K562 (cell line): ENCODE data around the gene BTD. TPM values are rescaled to one million over a fixed set of nuclear protein-coding genes. Genes with fewer than 3 reads are reported as not detected.

Source experiments
- ADNP ChIP-seq: fragments of 200-800 bp; sonication (Bioruptor generic); IDR thresholded peaks from 2 replicates; pipeline ENCODE4 v1.6.1; 2016; ENCODE audit warnings: missing genetic modification characterization, missing compliant biosample characterization
- BHLHE40 ChIP-seq: IDR thresholded peaks from 2 replicates; pipeline ENCODE4 v1.6.1; 2011; ENCODE audit warnings: low read length, improper control_type of control experiment
- COPS2 ChIP-seq: fragments of 450-650 bp; conservative IDR thresholded peaks from 2 replicates; pipeline ENCODE4 v1.6.1; 2016; ENCODE audit warnings: mild to moderate bottlenecking, moderate library complexity
- ETS2 ChIP-seq: IDR thresholded peaks from 2 replicates; pipeline ENCODE4 v1.6.1; 2016; ENCODE audit warnings: borderline replicate concordance, missing genetic modification characterization, mild to moderate bottlenecking, moderate library complexity, missing compliant biosample characterization; ENCODE audit not compliant: poor library complexity, severe bottlenecking
- NFRKB ChIP-seq: fragments of 450-650 bp; IDR thresholded peaks from 2 replicates; pipeline ENCODE4 v1.6.1; 2016; ENCODE audit warnings: low read depth
- POLR3G ChIP-seq: IDR thresholded peaks from 2 replicates; pipeline ENCODE4 v1.6.1; 2011; ENCODE audit not compliant: insufficient read length, insufficient replicate concordance; ENCODE audit errors: extremely low read depth
- RCOR1 ChIP-seq, 2 experiments: IDR thresholded peaks; 2 replicates each; pipeline ENCODE4 v1.6.1; 2012; ENCODE audit warnings: low read depth in 2 of 2, low read length in 2 of 2, borderline replicate concordance in 1 of 2, improper control_type of control experiment in 1 of 2
- RFX7 ChIP-seq: fragments of 250-450 bp; sonication (Bioruptor Pico); IDR thresholded peaks from 2 replicates; pipeline ENCODE4 v1.5.1; 2021; ENCODE audit warnings: mild to moderate bottlenecking
- SMC3 ChIP-seq: conservative IDR thresholded peaks from 2 replicates; pipeline ENCODE4 v1.6.1; 2011; ENCODE audit warnings: low read depth, low read length, improper control_type of control experiment; ENCODE audit not compliant: insufficient read depth
- SP2 ChIP-seq: IDR thresholded peaks from 2 replicates; pipeline ENCODE4 v1.6.1; 2011; ENCODE audit warnings: mild to moderate bottlenecking, low read depth, low read length, moderate library complexity; ENCODE audit not compliant: poor library complexity, severe bottlenecking; ENCODE audit errors: extremely low read depth
- STAG1 ChIP-seq: sonication (generic); formaldehyde crosslinking; IDR thresholded peaks from 2 replicates; pipeline ENCODE4 v1.5.0; 2020; ENCODE audit warnings: missing genetic modification reagents, borderline replicate concordance
- USF1 ChIP-seq: sonication (generic); formaldehyde crosslinking; IDR thresholded peaks from 2 replicates; pipeline ENCODE4 v1.9.0; 2022; ENCODE audit warnings: mild to moderate bottlenecking, missing genetic modification reagents
- ZNF165 ChIP-seq: fragments of 250-450 bp; sonication (Bioruptor Pico); IDR thresholded peaks from 2 replicates; pipeline ENCODE4 v1.4.0; 2020; ENCODE audit warnings: borderline replicate concordance
- ZNF766 ChIP-seq: fragments of 200-800 bp; sonication (Bioruptor generic); conservative IDR thresholded peaks from 2 replicates; pipeline ENCODE4 v1.6.1; 2016; ENCODE audit warnings: missing genetic modification characterization, missing compliant biosample characterization
- polyA plus RNA-seq, 8 experiments: library from polyadenylated mRNA; depleted of rRNA in 4 of 8; stranded (reverse) in 5 of 8; unstranded in 3 of 8; fragments of >200 nt; fragmentation: Nextera tagmentation in 2 of 8; fragmentation: Illumina TruSeq in 1 of 8; extraction: Ambion mirVana in 2 of 8; extraction: Trizol in 1 of 8; gene quantifications; 2 replicates each; pipeline versions ENCODE4 v1.2.1 to v1.2.3, GENCODE V29; 2011 to 2014; ENCODE audit warnings: inconsistent platforms in 1 of 8, missing spikeins in 1 of 8
- total RNA-seq, 7 experiments: library from RNA; depleted of rRNA in 6 of 7; stranded (reverse); fragments of >200 nt in 6 of 7; fragmentation: Illumina TruSeq in 2 of 7; extraction: Trizol in 2 of 7; gene quantifications; 2 replicates each; pipeline versions ENCODE4 v1.2.1 to v1.2.3, GENCODE V29; 2011 to 2021; ENCODE audit warnings: low replicate concordance in 1 of 7
- TF ChIP-seq, protein P1 (sequence below): fragments of 250-450 bp; sonication (Bioruptor Pico); IDR thresholded peaks from 2 replicates; pipeline ENCODE4 v1.8.0; 2022; ENCODE audit warnings: moderate library complexity, mild to moderate bottlenecking, inconsistent platforms
- TF ChIP-seq, protein P2 (sequence below): fragments of 450-650 bp; IDR thresholded peaks from 2 replicates; pipeline ENCODE4 v1.7.1; 2018; ENCODE audit warnings: mild to moderate bottlenecking, low read depth; ENCODE audit not compliant: partially characterized antibody
- TF ChIP-seq, protein P3 (sequence below): sonication (generic); formaldehyde crosslinking; IDR thresholded peaks from 2 replicates; pipeline ENCODE4 v1.8.0; 2023; ENCODE audit warnings: mild to moderate bottlenecking, missing genetic modification reagents

BTD gene
- total and polyA plus RNA-seq, 9 of the 15 experiments (the other 6 are each of a cell fraction or from before 2014, with no cell fraction given) = 6.6 to 26.2 (median 10.6) TPM

- TF ChIP-seq, protein P1, sequence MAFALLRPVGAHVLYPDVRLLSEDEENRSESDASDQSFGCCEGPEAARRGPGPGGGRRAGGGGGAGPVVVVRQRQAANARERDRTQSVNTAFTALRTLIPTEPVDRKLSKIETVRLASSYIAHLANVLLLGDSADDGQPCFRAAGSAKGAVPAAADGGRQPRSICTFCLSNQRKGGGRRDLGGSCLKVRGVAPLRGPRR (CRISPR knock-in tag) = no peak
- TF ChIP-seq, protein P2, sequence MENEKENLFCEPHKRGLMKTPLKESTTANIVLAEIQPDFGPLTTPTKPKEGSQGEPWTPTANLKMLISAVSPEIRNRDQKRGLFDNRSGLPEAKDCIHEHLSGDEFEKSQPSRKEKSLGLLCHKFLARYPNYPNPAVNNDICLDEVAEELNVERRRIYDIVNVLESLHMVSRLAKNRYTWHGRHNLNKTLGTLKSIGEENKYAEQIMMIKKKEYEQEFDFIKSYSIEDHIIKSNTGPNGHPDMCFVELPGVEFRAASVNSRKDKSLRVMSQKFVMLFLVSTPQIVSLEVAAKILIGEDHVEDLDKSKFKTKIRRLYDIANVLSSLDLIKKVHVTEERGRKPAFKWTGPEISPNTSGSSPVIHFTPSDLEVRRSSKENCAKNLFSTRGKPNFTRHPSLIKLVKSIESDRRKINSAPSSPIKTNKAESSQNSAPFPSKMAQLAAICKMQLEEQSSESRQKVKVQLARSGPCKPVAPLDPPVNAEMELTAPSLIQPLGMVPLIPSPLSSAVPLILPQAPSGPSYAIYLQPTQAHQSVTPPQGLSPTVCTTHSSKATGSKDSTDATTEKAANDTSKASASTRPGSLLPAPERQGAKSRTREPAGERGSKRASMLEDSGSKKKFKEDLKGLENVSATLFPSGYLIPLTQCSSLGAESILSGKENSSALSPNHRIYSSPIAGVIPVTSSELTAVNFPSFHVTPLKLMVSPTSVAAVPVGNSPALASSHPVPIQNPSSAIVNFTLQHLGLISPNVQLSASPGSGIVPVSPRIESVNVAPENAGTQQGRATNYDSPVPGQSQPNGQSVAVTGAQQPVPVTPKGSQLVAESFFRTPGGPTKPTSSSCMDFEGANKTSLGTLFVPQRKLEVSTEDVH = peak; percentile 26
- TF ChIP-seq ZNF766 (CRISPR knock-in tag) (0 out of 2 replicates have a peak, but pooled peaks have one; percentile 43), ETS2 (no peak), ADNP (tag) (0 out of 2 replicates have a peak, but pooled peaks have one; percentile 23), RFX7 (CRISPR knock-in tag) (no peak), ZNF165 (CRISPR knock-in tag) (no peak), POLR3G (no peak), SMC3 (peak; percentile 83), RCOR1 (IDR thresholded peaks at IDR 0.05; ENCODE audit: borderline replicate concordance in 1 of 2, low read depth in 2 of 2, low read length in 2 of 2) (peak in 1 of 2 experiments; percentile 55; a peak in 1 of 4 replicates), USF1 (CRISPR knock-in tag) (peak; percentile 72), STAG1 (no peak; the same call in 1 of the 2 replicates), BHLHE40 (peak; percentile 80), NFRKB (no peak), SP2 (no peak), COPS2 (no peak)
- TF ChIP-seq, protein P3, sequence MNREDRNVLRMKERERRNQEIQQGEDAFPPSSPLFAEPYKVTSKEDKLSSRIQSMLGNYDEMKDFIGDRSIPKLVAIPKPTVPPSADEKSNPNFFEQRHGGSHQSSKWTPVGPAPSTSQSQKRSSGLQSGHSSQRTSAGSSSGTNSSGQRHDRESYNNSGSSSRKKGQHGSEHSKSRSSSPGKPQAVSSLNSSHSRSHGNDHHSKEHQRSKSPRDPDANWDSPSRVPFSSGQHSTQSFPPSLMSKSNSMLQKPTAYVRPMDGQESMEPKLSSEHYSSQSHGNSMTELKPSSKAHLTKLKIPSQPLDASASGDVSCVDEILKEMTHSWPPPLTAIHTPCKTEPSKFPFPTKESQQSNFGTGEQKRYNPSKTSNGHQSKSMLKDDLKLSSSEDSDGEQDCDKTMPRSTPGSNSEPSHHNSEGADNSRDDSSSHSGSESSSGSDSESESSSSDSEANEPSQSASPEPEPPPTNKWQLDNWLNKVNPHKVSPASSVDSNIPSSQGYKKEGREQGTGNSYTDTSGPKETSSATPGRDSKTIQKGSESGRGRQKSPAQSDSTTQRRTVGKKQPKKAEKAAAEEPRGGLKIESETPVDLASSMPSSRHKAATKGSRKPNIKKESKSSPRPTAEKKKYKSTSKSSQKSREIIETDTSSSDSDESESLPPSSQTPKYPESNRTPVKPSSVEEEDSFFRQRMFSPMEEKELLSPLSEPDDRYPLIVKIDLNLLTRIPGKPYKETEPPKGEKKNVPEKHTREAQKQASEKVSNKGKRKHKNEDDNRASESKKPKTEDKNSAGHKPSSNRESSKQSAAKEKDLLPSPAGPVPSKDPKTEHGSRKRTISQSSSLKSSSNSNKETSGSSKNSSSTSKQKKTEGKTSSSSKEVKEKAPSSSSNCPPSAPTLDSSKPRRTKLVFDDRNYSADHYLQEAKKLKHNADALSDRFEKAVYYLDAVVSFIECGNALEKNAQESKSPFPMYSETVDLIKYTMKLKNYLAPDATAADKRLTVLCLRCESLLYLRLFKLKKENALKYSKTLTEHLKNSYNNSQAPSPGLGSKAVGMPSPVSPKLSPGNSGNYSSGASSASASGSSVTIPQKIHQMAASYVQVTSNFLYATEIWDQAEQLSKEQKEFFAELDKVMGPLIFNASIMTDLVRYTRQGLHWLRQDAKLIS (CRISPR knock-in tag) = 0 out of 2 replicates have a peak, but pooled peaks have one; percentile 32
Observed at GRCh38 chr3:15629860-15630597, 28.5 kb downstream of the BTD start (continued).
